HK-2 (cell line): ENCODE measurements around the gene YOD1.
A peak's percentile ranks its signal among the peaks of the same experiment; 100 is the strongest.

Source experiments
- DNase-seq: peaks from one replicate; pipeline ENCODE4 v3.0.0-alpha.2; 2018; ENCODE audit not compliant: unreplicated experiment

YOD1 gene

GRCh38 chr1:207051191-207051943, at the start of gene YOD1:
YOD1 (minus strand) TSS chr1:207051208; CDS start chr1:207051030, 178 bp downstream.
- DNase-seq, result peak; percentile 93

GRCh38 chr1:207097871-207098324, 46.9 kb upstream of the YOD1 start:
- DNase-seq, result no peak

- no peak for DNase-seq
Measured at GRCh38 chr1:207093944-207094343, 42.9 kb upstream of the YOD1 start.

GRCh38 chr1:207091200-207091908, 40.3 kb upstream of the YOD1 start:
- no peak for DNase-seq

GRCh38 chr1:207089627-207090355, 38.8 kb upstream of the YOD1 start:
- no peak for DNase-seq

- DNase-seq, result no peak
Measured at GRCh38 chr1:207088701-207089626, 38.0 kb upstream of the YOD1 start, which contains the start of gene C4BPB. C4BPB (plus strand) TSS chr1:207088860; CDS start chr1:207089532, 672 bp downstream.

- no peak for DNase-seq
Measured at GRCh38 chr1:207088161-207088560, 37.2 kb upstream of the YOD1 start.

- DNase-seq, result no peak
Measured at GRCh38 chr1:207085887-207086286, 34.9 kb upstream of the YOD1 start.

GRCh38 chr1:207084701-207085180, 33.7 kb upstream of the YOD1 start:
- DNase-seq, result peak; percentile 44

- DNase-seq, result no peak
Measured at GRCh38 chr1:207084232-207084631, 33.2 kb upstream of the YOD1 start.

GRCh38 chr1:207081806-207082205, 30.8 kb upstream of the YOD1 start:
- DNase-seq, result no peak

GRCh38 chr1:207081088-207081487, 30.1 kb upstream of the YOD1 start:
- DNase-seq, result no peak

- peak; percentile 29 for DNase-seq
Measured at GRCh38 chr1:207079706-207080241, 28.8 kb upstream of the YOD1 start.

GRCh38 chr1:207078578-207079132, 27.6 kb upstream of the YOD1 start:
- DNase-seq, result no peak

GRCh38 chr1:207077470-207078377, 26.7 kb upstream of the YOD1 start:
- peak; percentile 72 for DNase-seq

- no peak for DNase-seq
Measured at GRCh38 chr1:207077012-207077411, 26.0 kb upstream of the YOD1 start.

GRCh38 chr1:207076181-207076955, 25.4 kb upstream of the YOD1 start:
- DNase-seq, result no peak
